Smooth muscle cell (in vitro differentiated cells): ENCODE measurements around the gene MRGPRX1. TPM values are rescaled to one million over a fixed set of nuclear protein-coding genes. Genes with fewer than 3 reads are reported as not detected.
A peak's percentile ranks its signal among the peaks of the same experiment; 100 is the strongest.
"Not testable (repeated sequence)": the region's sequence is repeated elsewhere in the genome, so short reads cannot be mapped to it uniquely, and the experiment has no call there.

Experiments used
- DNase-seq: peaks from one replicate; lab custom pipeline; 2025; ENCODE audit not compliant: unreplicated experiment; lab: John Stamatoyannopoulos, UW
- H2AFZ ChIP-seq: fragments of 200-600 bp; sonication (generic); 2 replicates; pipeline ENCODE4 v1.6.0; 2016; ENCODE audit warnings: antibody characterized with exemption, low read depth, mild to moderate bottlenecking
- H3F3A ChIP-seq: fragments of 200-600 bp; sonication (generic); 2 replicates; pipeline ENCODE4 v1.6.0; 2017; ENCODE audit warnings: antibody characterized with exemption, low read depth
- H3K27ac ChIP-seq: fragments of 200-600 bp; sonication (generic); 2 replicates; pipeline ENCODE4 v1.5.1; 2016; ENCODE audit warnings: low read depth, mild to moderate bottlenecking
- H3K27me3 ChIP-seq: fragments of 200-600 bp; sonication (generic); 2 replicates; pipeline ENCODE4 v1.6.1; 2016; ENCODE audit warnings: low read depth, mild to moderate bottlenecking
- H3K36me3 ChIP-seq: fragments of 200-600 bp; sonication (generic); 2 replicates; pipeline ENCODE4 v1.5.1; 2016; ENCODE audit warnings: low read depth
- H3K4me1 ChIP-seq: fragments of 200-600 bp; sonication (generic); 2 replicates; pipeline ENCODE4 v1.5.1; 2016; ENCODE audit warnings: low read depth
- H3K4me2 ChIP-seq: fragments of 200-600 bp; sonication (generic); 2 replicates; pipeline ENCODE4 v1.6.0; 2016; ENCODE audit warnings: mild to moderate bottlenecking
- H3K4me3 ChIP-seq: fragments of 200-600 bp; sonication (generic); 2 replicates; pipeline ENCODE4 v1.5.1; 2016; ENCODE audit warnings: mild to moderate bottlenecking
- H3K79me2 ChIP-seq: fragments of 200-600 bp; sonication (generic); 2 replicates; pipeline ENCODE4 v1.6.0; 2016; ENCODE audit warnings: low read depth, mild to moderate bottlenecking
- H3K9ac ChIP-seq: fragments of 200-600 bp; sonication (generic); 2 replicates; pipeline ENCODE4 v1.6.0; 2016; ENCODE audit warnings: low read depth
- H3K9me3 ChIP-seq: fragments of 200-600 bp; sonication (generic); replicated peaks from 2 replicates; pipeline ENCODE4 v1.5.1; 2016; ENCODE audit warnings: low read depth
- H4K20me1 ChIP-seq: fragments of 200-600 bp; sonication (generic); 2 replicates; pipeline ENCODE4 v1.6.0; 2016; ENCODE audit warnings: low read depth
- CTCF ChIP-seq: fragments of 200-600 bp; sonication (generic); IDR thresholded peaks from 2 replicates; pipeline ENCODE4 v1.5.1; 2017; ENCODE audit warnings: borderline replicate concordance, mild to moderate bottlenecking, antibody characterized with exemption; ENCODE audit not compliant: insufficient read depth, poor library complexity, severe bottlenecking
- WGBS: methylation state at CpG from one replicate; pipeline ENCODE4 v1.1.7; 2016; ENCODE audit warnings: low lambda C conversion rate; 5-methylcytosine and 5-hydroxymethylcytosine counted together
- polyA plus RNA-seq: library from polyadenylated mRNA; unstranded; fragments of >200 nt; fragmentation: Nextera tagmentation; extraction: Ambion mirVana; gene quantifications from 2 replicates; pipeline ENCODE4 v1.2.1, GENCODE V29; 2016
- total RNA-seq: library from RNA; depleted of rRNA; stranded (reverse); fragments of >200 nt; gene quantifications from 2 replicates; pipeline ENCODE4 v1.2.3, GENCODE V29; 2014

Gene MRGPRX1
- total and polyA plus RNA-seq, 2 experiments from 2014 or later = not detected

GRCh38 chr11:18927550-18928322, 11.5 kb downstream of the MRGPRX1 start:
- Histone ChIP-seq H3K4me2 (no peak overlapping the region), H3K27me3 (no peaks in the 10 kb centered on the region), H3K79me2 (no peaks in the 10 kb centered on the region), H2AFZ (no peak overlapping the region), H3K27ac (no peak overlapping the region), H4K20me1 (no peaks in the 10 kb centered on the region), H3K9me3 (no peaks in the 10 kb centered on the region), H3K36me3 (no peaks in the 10 kb centered on the region), H3K4me1 (no peaks in the 10 kb centered on the region), H3K9ac (no peak overlapping the region), H3F3A (no peaks in the 10 kb centered on the region), H3K4me3 (no peak overlapping the region)
- TF ChIP-seq CTCF = no peak
- WGBS = 95% methylated on average over 3 of the region's 3 CpGs
- DNase-seq = no peak

- not testable (repeated sequence) for H3K27ac ChIP-seq, DNase-seq, H3F3A ChIP-seq, H3K4me3 ChIP-seq, H3K4me2 ChIP-seq, H3K9ac ChIP-seq, H3K79me2 ChIP-seq, H3K9me3 ChIP-seq, H3K4me1 ChIP-seq, H3K36me3 ChIP-seq, H2AFZ ChIP-seq, H3K27me3 ChIP-seq, H4K20me1 ChIP-seq
- 92% methylated on average over 2 of the region's 2 CpGs for WGBS
These were observed 13.8 kb downstream of the MRGPRX1 start for GRCh38 chr11:18925426-18925825.

GRCh38 chr11:18912883-18913282, 26.3 kb downstream of the MRGPRX1 start:
- H3K79me2 ChIP-seq = no peaks in the 10 kb centered on the region
- H3K4me3 ChIP-seq = no peak overlapping the region
- no peak overlapping the region for H3K9ac ChIP-seq
- no peak overlapping the region for H3K27ac ChIP-seq
- H3F3A ChIP-seq = no peaks in the 10 kb centered on the region
- no peak for TF ChIP-seq CTCF
- no peaks in the 10 kb centered on the region for H3K27me3 ChIP-seq
- no peaks in the 10 kb centered on the region for H3K9me3 ChIP-seq
- no peak overlapping the region for H3K4me2 ChIP-seq
- no peaks in the 10 kb centered on the region for H4K20me1 ChIP-seq
- H3K36me3 ChIP-seq = no peaks in the 10 kb centered on the region
- WGBS = 82% methylated on average over 2 of the region's 2 CpGs
- H2AFZ ChIP-seq = no peak overlapping the region
- no peaks in the 10 kb centered on the region for H3K4me1 ChIP-seq
- no peak for DNase-seq

- Histone ChIP-seq H3F3A (no peaks in the 10 kb centered on the region), H3K4me1 (no peaks in the 10 kb centered on the region), H3K9me3 (no peaks in the 10 kb centered on the region), H3K4me2 (no peak overlapping the region), H3K36me3 (no peaks in the 10 kb centered on the region), H3K9ac (no peak overlapping the region), H2AFZ (no peak overlapping the region), H3K79me2 (no peaks in the 10 kb centered on the region), H3K27me3 (no peaks in the 10 kb centered on the region), H3K27ac (no peak overlapping the region), H3K4me3 (no peak overlapping the region), H4K20me1 (no peaks in the 10 kb centered on the region)
- no peak for TF ChIP-seq CTCF
- DNase-seq = no peak
- 96% methylated on average over 3 of the region's 3 CpGs for WGBS
These were observed 31.8 kb downstream of the MRGPRX1 start for GRCh38 chr11:18907391-18907790.

- H3K9ac ChIP-seq, H3K27me3 ChIP-seq, H2AFZ ChIP-seq, H3K27ac ChIP-seq, DNase-seq, H3K79me2 ChIP-seq, H3F3A ChIP-seq, H4K20me1 ChIP-seq, H3K4me3 ChIP-seq, H3K36me3 ChIP-seq, H3K9me3 ChIP-seq: not testable (repeated sequence)
- WGBS = 11% methylated on average over 6 of the region's 6 CpGs
- peak overlapping the region; percentile 65 for H3K4me2 ChIP-seq
- peaks cover 17% of the 10 kb centered on the region for H3K4me1 ChIP-seq
These were observed 38.6 kb downstream of the MRGPRX1 start for GRCh38 chr11:18900637-18901036.

- not testable (repeated sequence) for H3K27ac ChIP-seq, H3K79me2 ChIP-seq, H3K9me3 ChIP-seq, H3K9ac ChIP-seq, H3K36me3 ChIP-seq, H3K4me3 ChIP-seq, H3F3A ChIP-seq, DNase-seq, H4K20me1 ChIP-seq, H3K27me3 ChIP-seq
- H2AFZ ChIP-seq = peak overlapping the region; percentile 37
- peaks cover 17% of the 10 kb centered on the region for H3K4me1 ChIP-seq
- WGBS = 0% methylated on average over 4 of the region's 4 CpGs
- peak overlapping the region; percentile 65 for H3K4me2 ChIP-seq
These were observed 39.0 kb downstream of the MRGPRX1 start for GRCh38 chr11:18900151-18900611.
